Measurements from ENCODE around the gene TPP1. TPM values are rescaled to one million over a fixed set of nuclear protein-coding genes. Genes with fewer than 3 reads are reported as not detected.

Gene TPP1
- total and polyA plus RNA-seq, 2 of the 13 experiments (the other 11 are each of a cell fraction or from before 2014, with no cell fraction given), result 13.9 to 74.6 TPM

DNA sequence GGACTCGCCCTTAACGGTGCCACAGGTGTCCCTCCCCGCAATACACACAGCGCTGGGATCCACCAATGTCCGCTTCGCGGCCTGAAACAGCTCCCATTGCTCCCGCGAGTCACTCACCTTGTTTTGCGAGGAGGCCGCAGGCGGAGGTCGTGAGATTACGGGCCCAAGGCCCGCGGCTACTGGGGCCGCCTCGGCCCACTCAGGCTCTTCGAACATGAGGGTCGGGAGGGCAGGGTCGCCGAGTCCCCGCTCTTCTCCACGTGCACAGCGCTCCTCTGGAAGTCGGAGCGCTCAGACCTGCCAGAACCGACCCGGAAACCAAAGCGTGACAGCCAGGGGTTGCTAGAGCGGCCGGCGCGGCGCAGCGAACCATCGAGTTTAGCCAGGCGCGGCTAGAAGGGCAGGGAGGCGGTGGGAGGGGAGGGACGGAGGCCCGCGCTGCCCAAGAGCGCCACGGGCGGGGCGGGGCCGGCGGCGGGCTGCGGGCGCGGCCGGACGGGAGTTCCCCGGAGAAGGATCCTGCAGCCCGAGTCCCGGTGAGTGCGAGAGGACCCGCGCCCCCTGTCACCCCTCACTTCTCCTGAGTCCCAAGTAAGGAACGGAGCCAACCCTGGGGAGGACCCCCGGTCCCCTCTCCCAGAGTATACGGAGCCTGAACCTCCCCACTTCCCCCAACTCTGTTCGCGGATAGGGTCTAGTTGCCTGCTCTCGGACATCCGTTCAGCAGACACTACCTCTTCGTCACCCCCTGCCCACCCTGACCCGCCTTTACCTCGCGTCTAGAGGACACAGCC, 15.7 kb downstream of the TPP1 start, which contains the start of the genes ILK and RRP8 (continued):
- no peak; the same call in 1 of the 2 replicates for TF ChIP-seq TSC22D2 (CRISPR knock-in tag; IDR thresholded peaks at IDR 0.05; ENCODE audit: borderline replicate concordance)
- TF ChIP-seq HNF4G (IDR thresholded peaks at IDR 0.05; ENCODE audit: borderline replicate concordance, low read depth, low read length), result no peak
- TF ChIP-seq HNF4G (CRISPR knock-in tag; IDR thresholded peaks at IDR 0.05; ENCODE audit: borderline replicate concordance, low read depth), result peak; percentile 65; the same call in 1 of the 2 replicates
- 0 out of 2 replicates have a peak, but pooled peaks have one; percentile 55 for TF ChIP-seq SAFB2 (CRISPR knock-in tag; IDR thresholded peaks at IDR 0.05; ENCODE audit: borderline replicate concordance, low read depth)
- peak; percentile 75; the same call in 1 of the 2 replicates for TF ChIP-seq ETV5 (CRISPR knock-in tag; IDR thresholded peaks at IDR 0.05; ENCODE audit: borderline replicate concordance)
- TF ChIP-seq HES4 (CRISPR knock-in tag; IDR thresholded peaks at IDR 0.05; ENCODE audit: borderline replicate concordance), result peak; percentile 66; the same call in 1 of the 2 replicates
- TF ChIP-seq, protein P1, sequence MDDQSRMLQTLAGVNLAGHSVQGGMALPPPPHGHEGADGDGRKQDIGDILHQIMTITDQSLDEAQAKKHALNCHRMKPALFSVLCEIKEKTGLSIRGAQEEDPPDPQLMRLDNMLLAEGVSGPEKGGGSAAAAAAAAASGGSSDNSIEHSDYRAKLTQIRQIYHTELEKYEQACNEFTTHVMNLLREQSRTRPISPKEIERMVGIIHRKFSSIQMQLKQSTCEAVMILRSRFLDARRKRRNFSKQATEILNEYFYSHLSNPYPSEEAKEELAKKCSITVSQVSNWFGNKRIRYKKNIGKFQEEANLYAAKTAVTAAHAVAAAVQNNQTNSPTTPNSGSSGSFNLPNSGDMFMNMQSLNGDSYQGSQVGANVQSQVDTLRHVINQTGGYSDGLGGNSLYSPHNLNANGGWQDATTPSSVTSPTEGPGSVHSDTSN (CRISPR knock-in tag; IDR thresholded peaks at IDR 0.05; ENCODE audit: borderline replicate concordance), result no peak
- peak; percentile 99 for TF ChIP-seq TGIF2 (CRISPR knock-in tag; IDR thresholded peaks at IDR 0.05)
- TF ChIP-seq, protein P2, sequence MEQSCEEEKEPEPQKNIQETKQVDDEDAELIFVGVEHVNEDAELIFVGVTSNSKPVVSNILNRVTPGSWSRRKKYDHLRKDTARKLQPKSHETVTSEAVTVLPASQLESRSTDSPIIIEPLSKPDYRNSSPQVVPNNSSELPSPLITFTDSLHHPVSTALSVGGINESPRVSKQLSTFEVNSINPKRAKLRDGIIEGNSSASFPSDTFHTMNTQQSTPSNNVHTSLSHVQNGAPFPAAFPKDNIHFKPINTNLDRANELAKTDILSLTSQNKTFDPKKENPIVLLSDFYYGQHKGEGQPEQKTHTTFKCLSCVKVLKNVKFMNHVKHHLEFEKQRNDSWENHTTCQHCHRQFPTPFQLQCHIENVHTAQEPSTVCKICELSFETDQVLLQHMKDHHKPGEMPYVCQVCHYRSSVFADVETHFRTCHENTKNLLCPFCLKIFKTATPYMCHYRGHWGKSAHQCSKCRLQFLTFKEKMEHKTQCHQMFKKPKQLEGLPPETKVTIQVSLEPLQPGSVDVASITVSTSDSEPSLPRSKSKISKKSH (CRISPR knock-in tag; IDR thresholded peaks at IDR 0.05; ENCODE audit: borderline replicate concordance), result no peak; the same call in 1 of the 2 replicates
- TF ChIP-seq PAX8 (CRISPR knock-in tag; IDR thresholded peaks at IDR 0.05; ENCODE audit: borderline replicate concordance), result peak; percentile 82; the same call in 1 of the 2 replicates
- no peak for TF ChIP-seq HMG20A (CRISPR knock-in tag; IDR thresholded peaks at IDR 0.05; ENCODE audit: borderline replicate concordance)
- TF ChIP-seq EHMT2 (IDR thresholded peaks at IDR 0.05; ENCODE audit: borderline replicate concordance, low read depth, low read length), result no peak
- TF ChIP-seq, protein P3, sequence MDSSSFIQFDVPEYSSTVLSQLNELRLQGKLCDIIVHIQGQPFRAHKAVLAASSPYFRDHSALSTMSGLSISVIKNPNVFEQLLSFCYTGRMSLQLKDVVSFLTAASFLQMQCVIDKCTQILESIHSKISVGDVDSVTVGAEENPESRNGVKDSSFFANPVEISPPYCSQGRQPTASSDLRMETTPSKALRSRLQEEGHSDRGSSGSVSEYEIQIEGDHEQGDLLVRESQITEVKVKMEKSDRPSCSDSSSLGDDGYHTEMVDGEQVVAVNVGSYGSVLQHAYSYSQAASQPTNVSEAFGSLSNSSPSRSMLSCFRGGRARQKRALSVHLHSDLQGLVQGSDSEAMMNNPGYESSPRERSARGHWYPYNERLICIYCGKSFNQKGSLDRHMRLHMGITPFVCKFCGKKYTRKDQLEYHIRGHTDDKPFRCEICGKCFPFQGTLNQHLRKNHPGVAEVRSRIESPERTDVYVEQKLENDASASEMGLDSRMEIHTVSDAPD (CRISPR knock-in tag; IDR thresholded peaks at IDR 0.05), result peak; percentile 57; the same call in 1 of the 2 replicates
- TF ChIP-seq, protein P4, sequence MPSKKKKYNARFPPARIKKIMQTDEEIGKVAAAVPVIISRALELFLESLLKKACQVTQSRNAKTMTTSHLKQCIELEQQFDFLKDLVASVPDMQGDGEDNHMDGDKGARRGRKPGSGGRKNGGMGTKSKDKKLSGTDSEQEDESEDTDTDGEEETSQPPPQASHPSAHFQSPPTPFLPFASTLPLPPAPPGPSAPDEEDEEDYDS (CRISPR knock-in tag; IDR thresholded peaks at IDR 0.05), result peak; percentile 70
- no peak for TF ChIP-seq MAF1 (CRISPR knock-in tag; IDR thresholded peaks at IDR 0.05; ENCODE audit: borderline replicate concordance)
- TF ChIP-seq SOX6 (IDR thresholded peaks at IDR 0.05), result no peak
- TF ChIP-seq SOX6 (CRISPR knock-in tag; IDR thresholded peaks at IDR 0.05), result peak; percentile 57
- TF ChIP-seq ZFX (CRISPR knock-in tag; IDR thresholded peaks at IDR 0.05; ENCODE audit: low read depth), result peak; percentile 98
- TF ChIP-seq, protein P5, sequence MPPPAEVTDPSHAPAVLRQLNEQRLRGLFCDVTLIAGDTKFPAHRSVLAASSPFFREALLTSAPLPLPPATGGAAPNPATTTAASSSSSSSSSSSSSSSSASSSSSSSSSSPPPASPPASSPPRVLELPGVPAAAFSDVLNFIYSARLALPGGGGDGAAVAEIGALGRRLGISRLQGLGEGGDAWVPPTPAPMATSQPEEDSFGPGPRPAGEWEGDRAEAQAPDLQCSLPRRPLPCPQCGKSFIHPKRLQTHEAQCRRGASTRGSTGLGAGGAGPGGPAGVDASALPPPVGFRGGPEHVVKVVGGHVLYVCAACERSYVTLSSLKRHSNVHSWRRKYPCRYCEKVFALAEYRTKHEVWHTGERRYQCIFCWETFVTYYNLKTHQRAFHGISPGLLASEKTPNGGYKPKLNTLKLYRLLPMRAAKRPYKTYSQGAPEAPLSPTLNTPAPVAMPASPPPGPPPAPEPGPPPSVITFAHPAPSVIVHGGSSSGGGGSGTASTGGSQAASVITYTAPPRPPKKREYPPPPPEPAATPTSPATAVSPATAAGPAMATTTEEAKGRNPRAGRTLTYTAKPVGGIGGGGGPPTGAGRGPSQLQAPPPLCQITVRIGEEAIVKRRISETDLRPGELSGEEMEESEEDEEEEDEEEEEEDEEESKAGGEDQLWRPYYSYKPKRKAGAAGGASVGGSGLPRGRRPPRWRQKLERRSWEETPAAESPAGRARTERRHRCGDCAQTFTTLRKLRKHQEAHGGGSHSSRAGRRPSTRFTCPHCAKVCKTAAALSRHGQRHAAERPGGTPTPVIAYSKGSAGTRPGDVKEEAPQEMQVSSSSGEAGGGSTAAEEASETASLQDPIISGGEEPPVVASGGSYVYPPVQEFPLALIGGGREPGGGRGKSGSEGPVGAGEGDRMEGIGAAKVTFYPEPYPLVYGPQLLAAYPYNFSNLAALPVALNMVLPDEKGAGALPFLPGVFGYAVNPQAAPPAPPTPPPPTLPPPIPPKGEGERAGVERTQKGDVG (CRISPR knock-in tag; IDR thresholded peaks at IDR 0.05; ENCODE audit: borderline replicate concordance), result no peak

Data from HepG2 (cell line).